ENCODE data around the gene GNAQ.

- no peak for TF ChIP-seq EP300 (IDR thresholded peaks at IDR 0.05; ENCODE audit: borderline replicate concordance)
- TF ChIP-seq YY1 (IDR thresholded peaks at IDR 0.05; ENCODE audit: low read depth): no peak
- no peak for TF ChIP-seq TCF12 (IDR thresholded peaks at IDR 0.05; ENCODE audit: low read depth)
- TF ChIP-seq RAD21 (IDR thresholded peaks at IDR 0.05; ENCODE audit: low read depth): no peak
- TF ChIP-seq TEAD4 (IDR thresholded peaks at IDR 0.05): no peak
- no peak for TF ChIP-seq EGR1 (IDR thresholded peaks at IDR 0.05)
- TF ChIP-seq REST (IDR thresholded peaks at IDR 0.05; ENCODE audit: low read depth): no peak
- no peak for TF ChIP-seq NFIC (IDR thresholded peaks at IDR 0.05)
- TF ChIP-seq CREB1 (IDR thresholded peaks at IDR 0.05; ENCODE audit: low read depth): no peak
- no peak for TF ChIP-seq ZBTB7A (IDR thresholded peaks at IDR 0.05; ENCODE audit: low read depth)
Observed at GRCh38 chr9:77946969-77947620, 84.5 kb downstream of the GNAQ start.

All from Ishikawa (cell line).